Measurements from ENCODE around the gene PRR5. TPM values are rescaled to one million over a fixed set of nuclear protein-coding genes. Genes with fewer than 3 reads are reported as not detected.

The PRR5 gene
- polyA plus RNA-seq, 1 experiment, result 12.9 TPM

DNA sequence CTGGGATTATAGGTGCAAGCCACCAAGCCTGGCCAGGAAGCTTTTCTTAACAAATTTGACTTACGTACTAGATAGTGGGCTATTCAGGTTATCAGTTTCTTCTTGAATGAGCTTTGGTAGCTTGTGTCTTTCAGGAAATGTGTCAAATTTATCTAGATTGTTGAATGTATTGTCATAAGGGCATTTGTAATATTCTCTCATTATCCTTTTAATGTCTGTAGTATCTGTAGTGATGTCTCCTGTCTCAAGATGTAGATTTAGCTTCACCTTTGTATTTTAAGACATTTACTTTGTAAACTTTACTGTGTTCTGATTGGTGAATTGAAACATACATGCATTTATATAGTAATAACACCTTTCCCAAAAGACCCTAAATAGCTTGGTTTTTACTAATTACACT, 71.1 kb downstream of the PRR5 start:
- no peak for DNase-seq (ENCODE audit: low read depth, low spot score)
- Histone ChIP-seq H3K27ac (ENCODE audit: low read depth, low read length) (no peak overlapping the region), H3K4me3 (ENCODE audit: low read depth, low read length) (no peak overlapping the region), H3K9me3 (ENCODE audit: control insufficient read depth, insufficient read depth, low read length) (peaks cover 14% of the 10 kb centered on the region), H3K27me3 (ENCODE audit: control insufficient read depth, insufficient read depth, low read length) (peaks cover 2% of the 10 kb centered on the region)
- CTCF ChIA-PET, result no interaction called here
- TF ChIP-seq, protein P1, sequence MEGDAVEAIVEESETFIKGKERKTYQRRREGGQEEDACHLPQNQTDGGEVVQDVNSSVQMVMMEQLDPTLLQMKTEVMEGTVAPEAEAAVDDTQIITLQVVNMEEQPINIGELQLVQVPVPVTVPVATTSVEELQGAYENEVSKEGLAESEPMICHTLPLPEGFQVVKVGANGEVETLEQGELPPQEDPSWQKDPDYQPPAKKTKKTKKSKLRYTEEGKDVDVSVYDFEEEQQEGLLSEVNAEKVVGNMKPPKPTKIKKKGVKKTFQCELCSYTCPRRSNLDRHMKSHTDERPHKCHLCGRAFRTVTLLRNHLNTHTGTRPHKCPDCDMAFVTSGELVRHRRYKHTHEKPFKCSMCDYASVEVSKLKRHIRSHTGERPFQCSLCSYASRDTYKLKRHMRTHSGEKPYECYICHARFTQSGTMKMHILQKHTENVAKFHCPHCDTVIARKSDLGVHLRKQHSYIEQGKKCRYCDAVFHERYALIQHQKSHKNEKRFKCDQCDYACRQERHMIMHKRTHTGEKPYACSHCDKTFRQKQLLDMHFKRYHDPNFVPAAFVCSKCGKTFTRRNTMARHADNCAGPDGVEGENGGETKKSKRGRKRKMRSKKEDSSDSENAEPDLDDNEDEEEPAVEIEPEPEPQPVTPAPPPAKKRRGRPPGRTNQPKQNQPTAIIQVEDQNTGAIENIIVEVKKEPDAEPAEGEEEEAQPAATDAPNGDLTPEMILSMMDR (IDR thresholded peaks at IDR 0.05; ENCODE audit: low read depth, low read length), result no peak
- POLR2A ChIA-PET, result interaction anchor here (0.5 kb wide), 1 partner anchor 46 kb away, joined by 12 read pairs; no protein-coding TSS in a partner anchor

DNA sequence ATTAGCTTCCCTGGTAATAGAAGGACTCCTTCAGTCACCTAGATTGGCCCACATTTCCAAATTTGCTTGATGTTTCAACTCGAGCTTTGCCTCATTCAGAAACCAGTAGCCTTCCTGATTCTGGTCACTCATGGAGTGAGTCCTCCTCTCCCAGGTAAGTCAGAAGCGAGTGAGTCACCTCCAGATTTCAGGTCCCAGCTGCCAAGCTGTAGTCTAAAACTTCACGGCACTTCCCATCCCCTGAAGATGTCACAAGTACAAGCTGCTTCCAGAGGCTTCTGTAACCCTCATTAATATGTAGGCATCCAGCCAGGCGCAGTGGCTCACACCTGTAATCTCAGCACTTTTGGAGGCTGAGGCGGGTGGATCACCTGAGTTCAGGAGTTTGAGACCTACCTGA, 73.9 kb downstream of the PRR5 start:
- Histone ChIP-seq H3K27ac (ENCODE audit: low read depth, low read length) (no peak overlapping the region), H3K27me3 (ENCODE audit: control insufficient read depth, insufficient read depth, low read length) (peaks cover 10% of the 10 kb centered on the region), H3K4me3 (ENCODE audit: low read depth, low read length) (no peak overlapping the region), H3K9me3 (ENCODE audit: control insufficient read depth, insufficient read depth, low read length) (peaks cover 10% of the 10 kb centered on the region)
- CTCF ChIA-PET, result no interaction called here
- POLR2A ChIA-PET, result no interaction called here
- no peak for DNase-seq (ENCODE audit: low read depth, low spot score)
- TF ChIP-seq, protein P1 (IDR thresholded peaks at IDR 0.05; ENCODE audit: low read depth, low read length), result no peak

DNA sequence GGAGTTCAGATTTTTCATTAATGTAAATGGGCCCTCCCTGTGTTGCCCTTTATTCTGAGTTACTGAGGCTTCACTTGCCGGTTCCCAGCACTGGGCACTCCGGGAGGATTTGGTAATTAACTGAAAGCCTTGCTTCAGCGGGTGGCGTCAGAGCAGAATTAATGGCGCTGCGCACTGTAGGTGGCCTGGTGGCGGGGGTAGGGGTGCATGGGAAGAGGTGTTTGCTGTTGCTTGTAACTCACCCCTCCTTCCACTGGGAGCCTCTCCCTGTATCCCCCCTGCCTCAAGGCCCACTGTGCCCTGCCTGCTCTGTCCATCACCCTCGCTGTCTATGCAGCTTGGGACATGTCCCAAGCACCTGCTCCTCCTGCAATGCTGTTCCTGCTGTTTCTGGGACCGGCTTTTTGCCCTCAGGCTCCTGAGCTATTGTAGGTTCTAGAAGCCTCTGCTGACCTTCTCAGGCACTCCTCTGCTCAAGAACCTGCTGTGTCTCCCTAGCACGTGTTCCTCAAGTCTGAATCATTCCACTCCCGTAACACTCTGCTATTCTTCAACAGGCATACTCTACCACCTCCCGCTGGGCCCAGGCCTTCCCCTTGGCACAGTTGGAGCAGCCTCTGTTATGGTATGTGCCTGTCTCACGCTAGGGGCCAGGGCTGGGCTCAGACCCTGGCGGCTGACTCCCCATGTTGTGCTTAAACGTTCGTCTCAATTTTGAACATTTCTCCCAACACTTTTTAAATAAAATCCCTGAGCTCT, 74.8 kb downstream of the PRR5 start:
- TF ChIP-seq, protein P1 (IDR thresholded peaks at IDR 0.05; ENCODE audit: low read depth, low read length), result no peak
- H3K4me3 ChIP-seq (ENCODE audit: low read depth, low read length), result no peak overlapping the region
- DNase-seq (ENCODE audit: low read depth, low spot score), result no peak
- H3K27ac ChIP-seq (ENCODE audit: low read depth, low read length), result no peak overlapping the region
- ChIA-PET POLR2A (no interaction called here), CTCF (no interaction called here)
- H3K9me3 ChIP-seq (ENCODE audit: control insufficient read depth, insufficient read depth, low read length), result peaks cover 10% of the 10 kb centered on the region
- H3K27me3 ChIP-seq (ENCODE audit: control insufficient read depth, insufficient read depth, low read length), result peaks cover 12% of the 10 kb centered on the region

- H3K27me3 ChIP-seq (ENCODE audit: control insufficient read depth, insufficient read depth, low read length), result peaks cover 12% of the 10 kb centered on the region
- TF ChIP-seq, protein P1 (IDR thresholded peaks at IDR 0.05; ENCODE audit: low read depth, low read length), result no peak
- CTCF ChIA-PET, result no interaction called here
- H3K9me3 ChIP-seq (ENCODE audit: control insufficient read depth, insufficient read depth, low read length), result peaks cover 10% of the 10 kb centered on the region
- DNase-seq (ENCODE audit: low read depth, low spot score), result no peak
- POLR2A ChIA-PET, result no interaction called here
- H3K27ac ChIP-seq (ENCODE audit: low read depth, low read length), result no peak overlapping the region
- no peak overlapping the region for H3K4me3 ChIP-seq (ENCODE audit: low read depth, low read length)
These were observed 75.4 kb downstream of the PRR5 start for GRCh38 chr22:44777364-44777755.

- DNase-seq (ENCODE audit: low read depth, low spot score), result no peak
- ChIA-PET POLR2A (no interaction called here), CTCF (no interaction called here)
- H3K4me3 ChIP-seq (ENCODE audit: low read depth, low read length), result no peak overlapping the region
- TF ChIP-seq, protein P1 (IDR thresholded peaks at IDR 0.05; ENCODE audit: low read depth, low read length), result no peak
- H3K27ac ChIP-seq (ENCODE audit: low read depth, low read length), result no peak overlapping the region
- peaks cover 12% of the 10 kb centered on the region for H3K27me3 ChIP-seq (ENCODE audit: control insufficient read depth, insufficient read depth, low read length)
- no peaks in the 10 kb centered on the region for H3K9me3 ChIP-seq (ENCODE audit: control insufficient read depth, insufficient read depth, low read length)
These were observed 79.0 kb downstream of the PRR5 start for GRCh38 chr22:44780876-44781449.

Data from AG04450 (cell line).